ENCODE data around the gene SEC31A.
"Not testable (repeated sequence)": the region's sequence is repeated elsewhere in the genome, so short reads cannot be mapped to it uniquely, and the experiment has no call there.

SEC31A gene

GRCh38 chr4:82890901-82891706 lies at the start of gene SEC31A:
Gene SEC31A, minus strand, starts transcription at chr4:82891153. Its CDS starts 9,217 bp downstream, at chr4:82881936.
- peak; percentile 93 for DNase-seq (ENCODE audit: low spot score)

GRCh38 chr4:82939414-82939813 lies 48.5 kb upstream of the SEC31A start:
- DNase-seq (ENCODE audit: low spot score) = no peak

- DNase-seq (ENCODE audit: low spot score) = no peak
Measured at GRCh38 chr4:82934441-82934840, 43.5 kb upstream of the SEC31A start.

GRCh38 chr4:82930848-82931755 lies 40.1 kb upstream of the SEC31A start:
- DNase-seq (ENCODE audit: low spot score) = no peak

GRCh38 chr4:82921795-82922194 lies 30.8 kb upstream of the SEC31A start:
- no peak for DNase-seq (ENCODE audit: low spot score)

- DNase-seq (ENCODE audit: low spot score) = no peak
Measured at GRCh38 chr4:82919386-82919785, 28.4 kb upstream of the SEC31A start.

GRCh38 chr4:82918091-82918490 lies 27.1 kb upstream of the SEC31A start:
- peak; percentile 79 for DNase-seq (ENCODE audit: low spot score)

GRCh38 chr4:82913968-82914367 lies 23.0 kb upstream of the SEC31A start:
- DNase-seq (ENCODE audit: low spot score) = not testable (repeated sequence)

- DNase-seq (ENCODE audit: low spot score) = no peak
Measured at GRCh38 chr4:82913305-82913704, 22.4 kb upstream of the SEC31A start.

GRCh38 chr4:82909326-82909725 lies 18.4 kb upstream of the SEC31A start:
- no peak for DNase-seq (ENCODE audit: low spot score)

- no peak for DNase-seq (ENCODE audit: low spot score)
Measured at GRCh38 chr4:82906469-82906868, 15.5 kb upstream of the SEC31A start.

- no peak for DNase-seq (ENCODE audit: low spot score)
Measured at GRCh38 chr4:82905205-82905604, 14.3 kb upstream of the SEC31A start.

- DNase-seq (ENCODE audit: low spot score) = no peak
Measured at GRCh38 chr4:82903737-82904136, 12.8 kb upstream of the SEC31A start.

- no peak for DNase-seq (ENCODE audit: low spot score)
Measured at GRCh38 chr4:82901183-82901718, 10.3 kb upstream of the SEC31A start.

GRCh38 chr4:82900411-82901182 lies 9.6 kb upstream of the SEC31A start, which contains the start of gene THAP9:
Gene THAP9, plus strand, starts transcription at chr4:82900735. Its CDS starts 68 bp downstream, at chr4:82900803.
- DNase-seq (ENCODE audit: low spot score) = peak; percentile 99

GRCh38 chr4:82900066-82900410 lies 9.1 kb upstream of the SEC31A start:
- DNase-seq (ENCODE audit: low spot score) = no peak

GRCh38 chr4:82899374-82900065 lies 8.6 kb upstream of the SEC31A start:
- DNase-seq (ENCODE audit: low spot score) = no peak

- DNase-seq (ENCODE audit: low spot score) = peak; percentile 13
Measured at GRCh38 chr4:82898322-82899243, 7.6 kb upstream of the SEC31A start.

- no peak for DNase-seq (ENCODE audit: low spot score)
Measured at GRCh38 chr4:82896755-82897154, 5.8 kb upstream of the SEC31A start.

- no peak for DNase-seq (ENCODE audit: low spot score)
Measured at GRCh38 chr4:82893942-82894341, 3.0 kb upstream of the SEC31A start.
